ENCODE data around the gene RAB4A. TPM values are rescaled to one million over a fixed set of nuclear protein-coding genes. Genes with fewer than 3 reads are reported as not detected.

Gene RAB4A
- polyA plus RNA-seq, 3 donors = 22.3 to 34.8 (median 34.5) TPM

DNA sequence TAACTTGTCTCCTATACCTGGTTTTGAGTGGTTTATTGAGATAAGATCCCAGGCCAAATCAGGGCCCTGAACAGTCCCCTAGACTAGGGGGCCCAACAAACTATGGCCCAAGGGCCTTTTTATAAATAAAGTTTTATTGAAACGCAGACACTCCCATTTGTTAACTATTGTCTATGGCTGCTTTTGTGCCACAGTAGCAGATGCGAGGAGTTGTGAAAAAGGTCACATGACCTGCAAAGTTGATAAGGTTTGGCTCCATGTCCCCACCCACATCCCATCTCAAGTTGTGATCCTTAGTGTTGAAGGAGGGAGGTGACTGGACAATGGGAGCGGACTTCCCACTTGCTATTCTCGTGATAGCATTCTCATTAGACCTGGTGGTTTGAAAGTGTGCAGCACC lies 29.5 kb upstream of the RAB4A start:
- H3K9ac ChIP-seq (ENCODE audit: insufficient read depth, low read length, poor library complexity, severe bottlenecking) = no peak overlapping the region
- Mint-ChIP-seq H3K27ac (peak overlapping the region in 1 of 7 donors; percentile 5), H3K36me3 (no peaks in the 10 kb centered on the region), H3K4me1 (peaks cover 4% of the 10 kb centered on the region), H3K9me3 (peaks cover 6 to 17% (median 8%) of the 10 kb centered on the region in 7 donors), H3K4me3 (no peak overlapping the region), H3K27me3 (ENCODE audit: low read depth in 3 of 3) (peaks cover under 1 to 2% (median 2%) of the 10 kb centered on the region in 3 donors)
- no peaks in the 10 kb centered on the region for H3K79me2 ChIP-seq (ENCODE audit: insufficient read depth, low read length)
- H3K4me3 ChIP-seq (replicated peaks in 1 of 3; ENCODE audit: low read depth in 2 of 3, low read length in 3 of 3) = no peak overlapping the region
- H3K4me1 ChIP-seq (ENCODE audit: control insufficient read depth in 1 of 2, insufficient read depth in 2 of 2, low read length in 2 of 2) = no peaks in the 10 kb centered on the region
- peaks cover 2 to 10% of the 10 kb centered on the region in 2 donors for H3K9me3 ChIP-seq (replicated peaks in 1 of 2; ENCODE audit: control insufficient read depth in 1 of 2, insufficient read depth in 1 of 2, low read length in 2 of 2)
- H3K27ac ChIP-seq (ENCODE audit: low read depth in 1 of 2, low read length in 2 of 2) = no peak overlapping the region
- no peaks in the 10 kb centered on the region for H4K20me1 ChIP-seq (ENCODE audit: insufficient read depth, low read length)
- WGBS (ENCODE audit: insufficient coverage) = no CpG with 5 or more reads among the region's 4 CpGs
- intact Hi-C loops (cut with micrococcal nuclease) = no loop called here
- no peaks in the 10 kb centered on the region for H3K36me3 ChIP-seq (replicated peaks in 1 of 2; ENCODE audit: control insufficient read depth in 1 of 2, insufficient read depth in 2 of 2, low read length in 2 of 2)
- H3K4me2 ChIP-seq (replicated peaks; ENCODE audit: extremely low read depth, low read length, poor library complexity, severe bottlenecking) = no peak overlapping the region
- TF ChIP-seq, protein P1, sequence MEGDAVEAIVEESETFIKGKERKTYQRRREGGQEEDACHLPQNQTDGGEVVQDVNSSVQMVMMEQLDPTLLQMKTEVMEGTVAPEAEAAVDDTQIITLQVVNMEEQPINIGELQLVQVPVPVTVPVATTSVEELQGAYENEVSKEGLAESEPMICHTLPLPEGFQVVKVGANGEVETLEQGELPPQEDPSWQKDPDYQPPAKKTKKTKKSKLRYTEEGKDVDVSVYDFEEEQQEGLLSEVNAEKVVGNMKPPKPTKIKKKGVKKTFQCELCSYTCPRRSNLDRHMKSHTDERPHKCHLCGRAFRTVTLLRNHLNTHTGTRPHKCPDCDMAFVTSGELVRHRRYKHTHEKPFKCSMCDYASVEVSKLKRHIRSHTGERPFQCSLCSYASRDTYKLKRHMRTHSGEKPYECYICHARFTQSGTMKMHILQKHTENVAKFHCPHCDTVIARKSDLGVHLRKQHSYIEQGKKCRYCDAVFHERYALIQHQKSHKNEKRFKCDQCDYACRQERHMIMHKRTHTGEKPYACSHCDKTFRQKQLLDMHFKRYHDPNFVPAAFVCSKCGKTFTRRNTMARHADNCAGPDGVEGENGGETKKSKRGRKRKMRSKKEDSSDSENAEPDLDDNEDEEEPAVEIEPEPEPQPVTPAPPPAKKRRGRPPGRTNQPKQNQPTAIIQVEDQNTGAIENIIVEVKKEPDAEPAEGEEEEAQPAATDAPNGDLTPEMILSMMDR (IDR thresholded peaks at IDR 0.05) = no peak
- no peak overlapping the region for H2AFZ ChIP-seq (ENCODE audit: insufficient read depth, low read depth, low read length, poor library complexity, severe bottlenecking)
- no peak for DNase-seq
- H3K27me3 ChIP-seq (ENCODE audit: control insufficient read depth in 2 of 2, insufficient read depth in 2 of 2, low read length in 2 of 2) = no peaks in the 10 kb centered on the region

DNA sequence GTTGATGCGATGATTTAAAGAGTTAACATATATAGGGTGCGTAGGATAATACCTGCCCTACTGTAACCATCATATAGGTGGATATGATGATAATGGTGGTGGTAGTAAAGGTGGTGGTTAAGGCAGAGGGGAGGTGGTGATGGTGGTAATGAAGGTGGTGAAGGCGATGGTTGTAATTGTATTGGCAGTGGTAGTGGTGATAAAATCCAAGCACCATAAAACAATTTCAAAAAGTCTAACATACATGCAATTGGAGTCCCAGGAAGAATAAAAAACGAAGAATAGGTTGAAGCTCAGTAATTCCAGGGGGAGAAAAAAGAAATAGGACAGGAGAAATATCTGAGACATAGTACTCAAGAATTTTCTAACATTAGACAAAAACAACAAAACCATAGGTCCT lies 27.3 kb upstream of the RAB4A start:
- H3K36me3 ChIP-seq (replicated peaks in 1 of 2; ENCODE audit: control insufficient read depth in 1 of 2, insufficient read depth in 2 of 2, low read length in 2 of 2) = no peaks in the 10 kb centered on the region
- Mint-ChIP-seq H3K4me1 (peaks cover 11% of the 10 kb centered on the region), H3K4me3 (no peak overlapping the region), H3K9me3 (peaks cover 6 to 17% (median 8%) of the 10 kb centered on the region in 7 donors), H3K27ac (no peak overlapping the region), H3K36me3 (no peaks in the 10 kb centered on the region), H3K27me3 (ENCODE audit: low read depth in 3 of 3) (peaks cover 0 to 2% (median 2%) of the 10 kb centered on the region in 3 donors)
- H3K9me3 ChIP-seq (replicated peaks in 1 of 2; ENCODE audit: control insufficient read depth in 1 of 2, insufficient read depth in 1 of 2, low read length in 2 of 2) = peaks cover 2 to 10% of the 10 kb centered on the region in 2 donors
- H4K20me1 ChIP-seq (ENCODE audit: insufficient read depth, low read length) = no peaks in the 10 kb centered on the region
- intact Hi-C loops (cut with micrococcal nuclease) = no loop called here
- peaks cover 6 to 9% of the 10 kb centered on the region in 2 donors for H3K4me1 ChIP-seq (ENCODE audit: control insufficient read depth in 1 of 2, insufficient read depth in 2 of 2, low read length in 2 of 2)
- H2AFZ ChIP-seq (ENCODE audit: insufficient read depth, low read depth, low read length, poor library complexity, severe bottlenecking) = no peak overlapping the region
- H3K4me2 ChIP-seq (replicated peaks; ENCODE audit: extremely low read depth, low read length, poor library complexity, severe bottlenecking) = no peak overlapping the region
- TF ChIP-seq, protein P1 (IDR thresholded peaks at IDR 0.05) = no peak
- no CpG with 5 or more reads among the region's 4 CpGs for WGBS (ENCODE audit: insufficient coverage)
- DNase-seq = no peak
- no peak overlapping the region for H3K4me3 ChIP-seq (replicated peaks in 1 of 3; ENCODE audit: low read depth in 2 of 3, low read length in 3 of 3)
- H3K27me3 ChIP-seq (ENCODE audit: control insufficient read depth in 2 of 2, insufficient read depth in 2 of 2, low read length in 2 of 2) = no peaks in the 10 kb centered on the region
- H3K27ac ChIP-seq (ENCODE audit: low read depth in 1 of 2, low read length in 2 of 2) = no peak overlapping the region
- no peak overlapping the region for H3K9ac ChIP-seq (ENCODE audit: insufficient read depth, low read length, poor library complexity, severe bottlenecking)
- no peaks in the 10 kb centered on the region for H3K79me2 ChIP-seq (ENCODE audit: insufficient read depth, low read length)

Data from CD14-positive monocyte (primary cell).